Activated T-helper 1 cell treated with anti-CD3 and anti-CD28 coated beads, Interleukin-2, amount 50 U/mL, for 16 hours (primary cell): Measurements from ENCODE around the gene ADCY9.
"Not testable (repeated sequence)": the region's sequence is repeated elsewhere in the genome, so short reads cannot be mapped to it uniquely, and the experiment has no call there.

Experiments
- DNase-seq, 2 donors: peaks; one replicate each; pipeline ENCODE4 v3.0.0-alpha.2; 2020; ENCODE audit warnings: low read depth in 1 of 2, low spot score in 1 of 2

The ADCY9 gene

GRCh38 chr16:3954411-3954921 is 161.8 kb downstream of the ADCY9 start:
- no peak for DNase-seq

- no peak for DNase-seq
These were observed 162.4 kb downstream of the ADCY9 start for GRCh38 chr16:3953728-3954410.

DNA sequence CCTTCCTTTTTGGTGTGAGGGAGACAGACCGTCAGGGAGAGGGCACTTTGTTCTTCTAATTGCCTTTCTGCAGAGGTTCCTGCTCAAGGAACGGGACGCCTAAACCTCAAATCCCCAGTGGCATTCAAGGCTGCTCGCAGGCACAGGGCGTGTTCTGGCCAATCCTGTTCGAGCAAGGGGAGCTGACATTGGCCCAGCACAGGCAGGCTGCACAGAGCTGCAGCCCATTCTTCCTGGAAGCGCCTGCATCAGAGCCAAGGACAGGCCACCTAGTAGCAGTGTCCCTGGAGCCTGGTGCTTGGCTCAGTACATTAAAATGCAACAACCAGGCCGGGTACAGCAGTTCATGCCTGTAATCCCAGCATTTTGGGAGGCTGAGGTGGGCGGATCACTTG is 163.5 kb downstream of the ADCY9 start:
- DNase-seq = no peak

GRCh38 chr16:3951861-3952736 is 164.1 kb downstream of the ADCY9 start:
- DNase-seq = no peak

DNA sequence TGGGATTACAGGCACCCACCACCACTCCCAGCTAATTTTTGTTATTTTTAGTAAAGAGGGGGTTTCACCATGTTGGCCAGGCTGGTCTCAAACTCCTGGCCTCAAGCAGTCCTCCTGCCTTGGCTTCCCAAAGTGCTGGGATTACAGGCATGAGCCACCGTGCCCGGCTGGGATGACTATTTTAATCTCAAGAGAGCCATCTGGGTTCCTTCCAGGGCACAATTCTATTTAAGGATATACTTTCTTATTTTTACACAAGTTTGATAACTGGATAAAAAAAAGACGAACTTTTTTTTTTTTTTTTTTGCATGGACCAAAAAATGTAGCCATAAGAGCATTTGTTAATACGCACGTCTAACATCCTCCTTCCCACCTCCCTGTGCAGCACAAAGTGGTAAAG is 164.9 kb downstream of the ADCY9 start:
- DNase-seq = not testable (repeated sequence)

GRCh38 chr16:3950343-3951193 is 165.7 kb downstream of the ADCY9 start:
- no peak for DNase-seq

DNA sequence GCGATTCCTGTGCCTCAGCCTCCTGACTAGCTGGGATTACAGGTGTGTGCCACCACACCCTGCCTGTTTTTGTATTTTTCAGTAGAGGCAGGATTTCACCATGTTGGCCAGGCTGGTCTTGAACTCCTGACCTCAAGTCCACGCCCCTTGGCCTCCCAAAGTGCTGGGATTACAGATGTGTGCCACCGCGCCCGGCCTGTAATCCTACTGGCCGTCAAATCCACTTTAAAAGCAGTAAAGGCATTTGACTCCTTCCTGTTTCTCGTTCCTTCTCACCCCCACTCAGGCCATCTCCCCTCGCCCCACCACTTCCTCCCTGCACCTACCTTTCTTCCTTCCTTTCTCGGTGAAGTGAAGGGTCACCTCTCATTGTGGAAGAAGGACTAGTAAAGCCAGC is 166.3 kb downstream of the ADCY9 start:
- DNase-seq = no peak

DNA sequence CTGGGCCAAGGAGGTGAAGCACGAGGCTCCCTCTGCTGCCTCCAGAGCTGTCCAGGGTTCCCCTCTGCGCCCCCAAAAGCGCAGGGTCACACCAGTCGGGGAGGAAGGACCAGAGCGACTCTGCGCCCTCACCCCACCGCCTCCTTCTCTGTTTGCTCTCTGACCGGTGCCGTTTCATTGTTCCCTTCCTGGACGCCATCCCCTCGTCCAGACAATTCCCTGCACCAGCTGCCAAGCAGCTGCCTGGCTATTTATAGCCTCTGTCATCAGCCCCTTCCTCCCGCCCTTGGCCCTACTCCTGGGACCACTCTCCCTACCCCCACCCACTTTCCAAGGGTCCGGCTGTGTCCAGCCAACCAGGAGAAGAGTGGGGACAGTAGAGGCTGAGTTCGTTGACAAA is 167.0 kb downstream of the ADCY9 start:
- DNase-seq = no peak

GRCh38 chr16:3948378-3948995 is 167.8 kb downstream of the ADCY9 start:
- no peak for DNase-seq

DNA sequence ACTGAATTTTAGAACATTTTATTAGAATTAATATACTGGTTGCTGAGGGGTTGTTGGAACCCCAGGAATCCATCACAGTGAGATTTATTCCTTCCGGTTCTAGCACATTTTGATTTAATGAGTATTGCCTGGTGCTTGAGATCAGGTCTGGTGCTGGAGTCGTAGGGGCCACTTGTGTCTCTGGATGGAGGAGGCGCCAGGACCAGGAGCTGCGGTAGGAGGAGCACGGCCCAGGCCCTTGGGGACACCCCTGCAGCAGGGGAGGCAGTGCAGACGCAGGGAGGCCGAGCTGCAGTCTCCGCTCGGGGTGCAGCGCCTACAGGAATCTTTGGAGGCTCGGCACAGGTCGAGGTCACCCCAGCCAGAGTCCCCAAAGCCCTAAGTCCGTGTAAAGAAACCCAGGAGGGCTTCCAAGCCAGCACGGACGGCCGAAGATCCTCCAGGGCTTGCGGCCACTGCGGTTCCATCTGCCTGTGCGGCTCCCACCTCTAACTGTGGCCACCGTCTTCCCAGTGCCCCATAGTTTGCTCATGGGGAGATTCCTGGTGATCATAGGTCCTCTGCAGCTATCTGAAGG is 169.6 kb downstream of the ADCY9 start:
- no peak for DNase-seq

GRCh38 chr16:3945751-3946603 is 170.3 kb downstream of the ADCY9 start:
- DNase-seq = no peak

GRCh38 chr16:3944457-3944856 is 171.8 kb downstream of the ADCY9 start:
- DNase-seq = not testable (repeated sequence)

- DNase-seq = not testable (repeated sequence)
These were observed 174.1 kb downstream of the ADCY9 start for GRCh38 chr16:3942146-3942545.

- peak; percentile 28 to 54 for DNase-seq
These were observed 177.2 kb downstream of the ADCY9 start for GRCh38 chr16:3938843-3939624.

- no peak for DNase-seq
These were observed 177.8 kb downstream of the ADCY9 start for GRCh38 chr16:3938471-3938842.

- no peak for DNase-seq
These were observed 179.0 kb downstream of the ADCY9 start for GRCh38 chr16:3937066-3937875.

- DNase-seq = no peak
These were observed 180.3 kb downstream of the ADCY9 start for GRCh38 chr16:3935921-3936320.
